IMR-90 (cell line): ENCODE data around the gene FOXL1. TPM values are rescaled to one million over a fixed set of nuclear protein-coding genes. Genes with fewer than 3 reads are reported as not detected.
A peak's percentile ranks its signal among the peaks of the same experiment; 100 is the strongest.

Source experiments
- ATAC-seq: fragments of 200-7000 bp; cut with Tn5 transposase; 2 replicates; pipeline ENCODE4 v1.9.1; 2020; ENCODE audit warnings: low read depth, mild to moderate bottlenecking, moderate library complexity
- BruUV-seq: library from RNA; stranded (reverse); fragments of 400-500 nt; replicated peaks from 2 replicates; lab custom pipeline; 2021; lab: Mats Ljungman, UMichigan
- CTCF ChIA-PET: fragments of 300-600 bp; formaldehyde crosslinking; extraction: SDS; loops from one replicate; lab custom pipeline; 2021; ENCODE audit warnings: antibody characterized with exemption; lab: Yijun Ruan, JAX
- POLR2A ChIA-PET: fragments of 300-600 bp; sonication (Branson Sonifier 250); formaldehyde crosslinking; loops from one replicate; lab custom pipeline; 2022; ENCODE audit warnings: antibody characterized with exemption; ENCODE audit not compliant: unreplicated experiment; lab: Charles Lee
- DNase-seq: peaks from one replicate; pipeline ENCODE4 v3.0.0; 2013
- H2AFZ ChIP-seq: replicated peaks from 2 replicates; pipeline ENCODE3; 2013; ENCODE audit warnings: low read length, mild to moderate bottlenecking; ENCODE audit not compliant: poor library complexity
- H2AK5ac ChIP-seq: 2 replicates; pipeline ENCODE4 v1.6.1; 2013; ENCODE audit warnings: low read depth, low read length, inconsistent platforms
- H2AK9ac ChIP-seq: replicated peaks from 2 replicates; pipeline ENCODE3; 2013; ENCODE audit warnings: mild to moderate bottlenecking, low read depth, low read length, moderate library complexity; ENCODE audit not compliant: poor library complexity
- H2BK120ac ChIP-seq: 2 replicates; pipeline ENCODE4 v1.6.1; 2013; ENCODE audit warnings: low read depth, low read length, inconsistent platforms
- H2BK15ac ChIP-seq: 3 replicates; pipeline ENCODE4 v1.6.1; 2013; ENCODE audit warnings: low read depth, low read length, inconsistent platforms
- H2BK20ac ChIP-seq: 2 replicates; pipeline ENCODE4 v1.6.1; 2013; ENCODE audit warnings: low read depth, mild to moderate bottlenecking, inconsistent platforms, low read length, moderate library complexity
- H2BK5ac ChIP-seq: 2 replicates; pipeline ENCODE4 v1.6.1; 2013; ENCODE audit warnings: mild to moderate bottlenecking, low read depth, low read length, inconsistent platforms; ENCODE audit not compliant: poor library complexity, severe bottlenecking
- H3K14ac ChIP-seq: replicated peaks from 2 replicates; pipeline ENCODE4 v1.6.1; 2013; ENCODE audit warnings: low read depth, low read length, inconsistent platforms
- H3K18ac ChIP-seq: 2 replicates; pipeline ENCODE4 v1.6.1; 2013; ENCODE audit warnings: low read depth, low read length, control low read depth
- H3K23ac ChIP-seq: 2 replicates; pipeline ENCODE4 v1.6.1; 2013; ENCODE audit warnings: low read depth, low read length, inconsistent platforms
- H3K27ac ChIP-seq: 2 replicates; pipeline ENCODE4 v1.5.1; 2013; ENCODE audit warnings: mild to moderate bottlenecking, control low read depth, low read length; ENCODE audit not compliant: insufficient read depth
- H3K27me3 ChIP-seq: 2 replicates; pipeline ENCODE4 v1.6.1; 2013; ENCODE audit warnings: low read length; ENCODE audit not compliant: control insufficient read depth, insufficient read depth
- H3K36me3 ChIP-seq: 2 replicates; pipeline ENCODE4 v1.6.1; 2013; ENCODE audit warnings: low read length, mixed read lengths; ENCODE audit not compliant: control insufficient read depth, insufficient read depth
- H3K4ac ChIP-seq: 2 replicates; pipeline ENCODE4 v1.6.1; 2013; ENCODE audit warnings: low read depth, low read length, inconsistent platforms
- H3K4me1 ChIP-seq: 2 replicates; pipeline ENCODE4 v1.6.1; 2013; ENCODE audit warnings: low read length, mixed read lengths; ENCODE audit not compliant: control insufficient read depth, insufficient read depth
- H3K4me2 ChIP-seq: 2 replicates; pipeline ENCODE4 v1.6.1; 2013; ENCODE audit warnings: low read depth, mild to moderate bottlenecking, control low read depth, low read length, moderate library complexity
- H3K4me3 ChIP-seq: 2 replicates; pipeline ENCODE4 v1.5.1; 2013; ENCODE audit warnings: low read depth, mild to moderate bottlenecking, control low read depth, low read length, moderate library complexity; ENCODE audit not compliant: insufficient read depth
- H3K56ac ChIP-seq: 2 replicates; pipeline ENCODE4 v1.6.1; 2013; ENCODE audit warnings: low read length, inconsistent platforms; ENCODE audit not compliant: insufficient read depth; ENCODE audit errors: extremely low read depth
- H3K79me1 ChIP-seq, 2 experiments: 2 replicates each; pipeline ENCODE4 v1.6.1; 2013; ENCODE audit warnings: low read length in 2 of 2, inconsistent platforms in 1 of 2, low read depth in 1 of 2
- H3K9ac ChIP-seq: 2 replicates; pipeline ENCODE4 v1.6.1; 2013; ENCODE audit warnings: low read depth, low read length, control low read depth
- H3K9me1 ChIP-seq: 2 replicates; pipeline ENCODE4 v1.6.1; 2013; ENCODE audit warnings: low read length, inconsistent platforms; ENCODE audit not compliant: insufficient read depth
- H3K9me3 ChIP-seq: 2 replicates; pipeline ENCODE4 v1.6.1; 2013; ENCODE audit warnings: low read length; ENCODE audit not compliant: control insufficient read depth, insufficient read depth
- H4K20me1 ChIP-seq: 2 replicates; pipeline ENCODE4 v1.6.1; 2013; ENCODE audit warnings: low read length, inconsistent platforms; ENCODE audit not compliant: insufficient read depth
- H4K5ac ChIP-seq: 2 replicates; pipeline ENCODE4 v1.6.1; 2013; ENCODE audit warnings: mild to moderate bottlenecking, low read depth, low read length, control low read depth
- H4K8ac ChIP-seq, 2 experiments: 2 replicates each; pipeline ENCODE4 v1.6.1; 2013; ENCODE audit warnings: low read depth in 2 of 2, low read length in 2 of 2, control low read depth in 1 of 2, inconsistent platforms in 1 of 2
- H4K91ac ChIP-seq: 2 replicates; pipeline ENCODE4 v1.6.1; 2013; ENCODE audit warnings: low read depth, low read length, inconsistent platforms; ENCODE audit not compliant: insufficient read depth
- FOS ChIP-seq: fragments of 150-350 bp; IDR thresholded peaks from 2 replicates; pipeline ENCODE4 v1.6.1; 2016; ENCODE audit warnings: low read depth, low read length
- MAFK ChIP-seq: IDR thresholded peaks from 2 replicates; pipeline ENCODE4 v1.6.1; 2012; ENCODE audit warnings: low read depth, low read length, improper control_type of control experiment
- NFE2L2 ChIP-seq: fragments of 150-350 bp; IDR thresholded peaks from 2 replicates; pipeline ENCODE4 v1.6.1; 2016; ENCODE audit warnings: low read depth, mild to moderate bottlenecking, low read length
- SMC3 ChIP-seq: fragments of 150-350 bp; IDR thresholded peaks from 2 replicates; pipeline ENCODE4 v1.6.1; 2016; ENCODE audit warnings: low read depth, mild to moderate bottlenecking, antibody characterized with exemption, low read length, moderate library complexity
- WGBS, 2 experiments: methylation state at CpG; one replicate each; pipeline versions ENCODE4 v1.1.5 to v1.1.7; 2013; ENCODE audit warnings: missing lambda C conversion rate in 2 of 2; ENCODE audit not compliant: insufficient read length in 1 of 2; ENCODE audit errors: extremely low coverage in 2 of 2; 5-methylcytosine and 5-hydroxymethylcytosine counted together
- dilution Hi-C: fragments of 300-500 bp; cut with HindIII; formaldehyde crosslinking; loops from one replicate; pipeline ENCODE4 v1.14.3; 2018; ENCODE audit warnings: low sequenced_read_pairs; ENCODE audit not compliant: unreplicated experiment
- in situ Hi-C: fragments of 300-500 bp; cut with MboI; formaldehyde crosslinking; loops from 3 replicates; pipeline ENCODE4 v1.14.3; 2019; ENCODE audit warnings: low sequenced_read_pairs, inconsistent platforms, mixed read lengths
- intact Hi-C: fragments of 100-400 bp; cut with micrococcal nuclease; formaldehyde crosslinking; loops from 2 replicates; pipeline ENCODE4 v1.10.0; 2022
- polyA plus RNA-seq, 3 experiments: library from polyadenylated mRNA; depleted of rRNA; stranded (reverse); fragments of >200 nt; gene quantifications; 2 replicates each; pipeline ENCODE4 v1.2.3, GENCODE V29; 2012; ENCODE audit warnings: low replicate concordance in 1 of 3
- total RNA-seq: library from RNA; depleted of rRNA; stranded (reverse); fragments of >200 nt; gene quantifications from 2 replicates; pipeline ENCODE4 v1.2.3, GENCODE V29; 2012

FOXL1 gene
- total and polyA plus RNA-seq, 2 of the 4 experiments (the other 2 are of a cell fraction): 15.2 to 25.8 TPM

DNA sequence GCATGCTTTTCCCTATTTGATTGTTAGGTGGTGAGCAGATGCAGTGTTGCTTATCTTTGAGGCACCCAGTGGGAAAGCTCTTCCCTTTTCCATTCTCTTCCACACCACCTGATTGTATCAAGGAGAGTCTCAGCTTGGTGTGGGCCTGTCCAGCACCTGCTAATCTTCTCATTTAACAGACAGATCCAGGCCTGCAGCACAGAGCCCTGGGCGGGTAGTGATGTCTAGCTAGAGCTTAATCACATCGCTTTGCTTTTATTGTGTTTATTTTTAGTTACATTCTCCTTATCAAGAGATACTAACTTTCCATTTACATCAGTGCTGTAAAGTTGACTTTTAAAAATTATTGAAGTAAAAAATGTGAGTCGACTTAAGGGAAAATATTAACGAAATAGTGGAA lies 24.2 kb downstream of the FOXL1 start:
- Histone ChIP-seq H3K27ac (no peak overlapping the region), H2AK9ac (no peak overlapping the region), H3K4me1 (peaks cover 4% of the 10 kb centered on the region), H3K4me3 (no peak overlapping the region), H4K5ac (no peak overlapping the region), H3K14ac (no peak overlapping the region; the same call in 1 of the 2 replicates), H3K27me3 (no peaks in the 10 kb centered on the region), H2BK20ac (peak overlapping the region; percentile 49; the same call in 1 of the 2 replicates), H3K18ac (no peak overlapping the region), H3K4ac (peak overlapping the region; percentile 54; the same call in 1 of the 2 replicates), H3K4me2 (no peak overlapping the region), H2BK15ac (peak overlapping the region; percentile 36; the same call in 1 of the 3 replicates), H3K9me1 (peaks cover 4% of the 10 kb centered on the region), H2AK5ac (peak overlapping the region; percentile 51; the same call in 1 of the 2 replicates), H2BK120ac (no peak overlapping the region), H3K79me1 (0 out of 4 replicates have a peak, but pooled peaks cover 0 to 4% of the 10 kb centered on the region in 2 experiments), H4K91ac (no peak overlapping the region), H2BK5ac (no peak overlapping the region), H2AFZ (no peak overlapping the region), H3K36me3 (no peaks in the 10 kb centered on the region), H4K8ac (no peak overlapping the region; a peak in 1 of 4 replicates), H3K23ac (no peak overlapping the region), H3K9ac (no peak overlapping the region), H3K56ac (no peak overlapping the region), H3K9me3 (0 out of 2 replicates have a peak, but pooled peaks cover 2% of the 10 kb centered on the region), H4K20me1 (no peaks in the 10 kb centered on the region)
- TF ChIP-seq MAFK (no peak), FOS (no peak), SMC3 (no peak), NFE2L2 (no peak)
- ChIA-PET CTCF (interaction anchor here (0.6 kb wide), 1 partner anchor 60 kb away, joined by 3 read pairs; no protein-coding TSS in a partner anchor), POLR2A (interaction anchor here (0.5 kb wide), 1 partner anchor 139 kb away, joined by 3 read pairs; no protein-coding TSS in a partner anchor)
- dilution Hi-C loops: no loop called here
- ATAC-seq (no peak), DNase-seq (no peak)
- in situ Hi-C loops: no loop called here
- no TSS peak for BruUV-seq
- intact Hi-C loops: no loop called here
- no CpG with 5 or more reads among the region's 4 CpGs for WGBS, 2 experiments
